Heart right ventricle (tissue), 16 donors: Measurements from ENCODE around the gene PEX13. TPM values are rescaled to one million over a fixed set of nuclear protein-coding genes. Genes with fewer than 3 reads are reported as not detected.

Experiments
- ATAC-seq, 8 donors: fragments of 200-7000 bp; cut with Tn5 transposase; one replicate each; pipeline ENCODE4 v1.9.1; 2020; ENCODE audit warnings: mild to moderate bottlenecking in 8 of 8, moderate library complexity in 8 of 8, moderate number of reproducible peaks in 1 of 8
- DNase-seq, 2 donors: peaks; one replicate each; pipeline ENCODE4 v3.0.0-alpha.2; 2020
- H3K27ac ChIP-seq, 10 donors: fragments of 200-600 bp; sonication (generic) in 2 of 10; one replicate each; pipeline versions ENCODE4 v1.5.0 to v1.8.0; 2020 to 2022; ENCODE audit warnings: mild to moderate bottlenecking in 3 of 10
- H3K27me3 ChIP-seq, 7 donors: fragments of 200-600 bp; one replicate each; pipeline ENCODE4 v1.8.0; 2021 to 2022; ENCODE audit warnings: mild to moderate bottlenecking in 2 of 7
- H3K36me3 ChIP-seq, 9 donors: fragments of 200-600 bp; sonication (generic) in 1 of 9; one replicate each; pipeline versions ENCODE4 v1.5.0 to v1.8.0; 2020 to 2022; ENCODE audit warnings: mild to moderate bottlenecking in 2 of 9
- H3K4me1 ChIP-seq, 9 donors: fragments of 200-600 bp; sonication (generic) in 1 of 9; one replicate each; pipeline versions ENCODE4 v1.5.0 to v1.8.0; 2020 to 2022; ENCODE audit warnings: mild to moderate bottlenecking in 4 of 9
- H3K4me3 ChIP-seq, 10 donors: fragments of 200-600 bp; sonication (generic) in 2 of 10; one replicate each; pipeline versions ENCODE4 v1.5.0 to v1.8.0; 2020 to 2022; ENCODE audit warnings: mild to moderate bottlenecking in 7 of 10, moderate library complexity in 2 of 10
- H3K9me3 ChIP-seq, 11 donors: fragments of 200-600 bp in 10 of 11; sonication (generic) in 2 of 11; one replicate each; pipeline versions ENCODE4 v1.5.0 to v1.8.0; 2013 to 2022; ENCODE audit warnings: mild to moderate bottlenecking in 2 of 11, control low read depth in 1 of 11, moderate library complexity in 1 of 11
- WGBS, 2 donors: extraction: QIAGEN DNeasy Blood & Tissue Kit; methylation state at CpG; one replicate each; pipeline ENCODE4 v1.1.7; 2013; ENCODE audit warnings: inconsistent platforms in 1 of 2; 5-methylcytosine and 5-hydroxymethylcytosine counted together
- intact Hi-C, 10 donors: fragments of 100-400 bp; cut with DNase I; formaldehyde crosslinking; loops; one replicate each; pipeline versions ENCODE4 v1.11.1 to v1.14.2; 2022
- long read RNA-seq, 3 donors: library from polyadenylated mRNA; unstranded; transcript quantifications; one replicate each; pipeline ENCODE4 v2.0.0, GENCODE V29; 2020 to 2021
- polyA plus RNA-seq, 2 donors: library from polyadenylated mRNA; stranded (reverse); fragments of 200-250 nt; gene quantifications; one replicate each; pipeline ENCODE4 v1.2.3, GENCODE V29; 2013
- total RNA-seq, 10 donors: library from RNA; stranded (reverse); fragmentation: NEBNext Ultra II Directional in 3 of 10; extraction: Animal tissue kit (Norgen Biotek cat#: 25700) in 3 of 10; gene quantifications; one replicate each; pipeline versions ENCODE4 v1.2.1 to v1.2.4, GENCODE V29; 2021 to 2023
- TF ChIP-seq, protein P1 (sequence below), 9 donors: fragments of 200-600 bp; sonication (generic) in 2 of 9; IDR thresholded peaks; one replicate each; pipeline versions ENCODE4 v1.5.0 to v1.8.0; 2021 to 2022; ENCODE audit warnings: antibody characterized with exemption in 9 of 9, mild to moderate bottlenecking in 5 of 9, moderate library complexity in 1 of 9
- donor health status: Arrhythmogenic right ventricular cardiomyopathy.
- donor health status: ischemic (EF 13 %, LVEDD 7.1; RV severe dilation, severe dysfunction).
- donor health status: healthy with polysubstance abuse.
- donor health status: DM: no; HTN: yes; CAD: no.
- donor health status: DM: no; HTN: no; CAD: no.
- donor health status: ischemic (EF 25% LVEDD 6.9; RV normal size, moderate dysfunction).
- donor health status: ischemic (EF 25% LVEDD 5.7; RV mildly dilated, moderate dysfunction).
- donor health status: healthy.
- donor health status: DM: yes; HTN: yes; CAD: no.
- donor health status: Ischemic cardiomyopathy.
- donor health status: ischemic (EF 35%, LVEDD 5.7; RV mildly dilated, moderate dysfunction).
- donor health status: nonischemic (EF 11% LVEDD 7.7; RV severe dilation, severe dysfunction).
- donor health status: DM: yes; HTN: yes; CAD: no.
- donor health status: PGD.
- donor health status: ischemic (EF 29% LVEDD 5.4; RV normal size, mild dysfunction).
- donor health status: nonischemic (EF 23%, LVEDD 6.1; RV moderate dilation, normal function).

Gene PEX13, protein sequence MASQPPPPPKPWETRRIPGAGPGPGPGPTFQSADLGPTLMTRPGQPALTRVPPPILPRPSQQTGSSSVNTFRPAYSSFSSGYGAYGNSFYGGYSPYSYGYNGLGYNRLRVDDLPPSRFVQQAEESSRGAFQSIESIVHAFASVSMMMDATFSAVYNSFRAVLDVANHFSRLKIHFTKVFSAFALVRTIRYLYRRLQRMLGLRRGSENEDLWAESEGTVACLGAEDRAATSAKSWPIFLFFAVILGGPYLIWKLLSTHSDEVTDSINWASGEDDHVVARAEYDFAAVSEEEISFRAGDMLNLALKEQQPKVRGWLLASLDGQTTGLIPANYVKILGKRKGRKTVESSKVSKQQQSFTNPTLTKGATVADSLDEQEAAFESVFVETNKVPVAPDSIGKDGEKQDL
- total RNA-seq (10 to 100 TPM; 21.9 to 27.8 (median 24.5) TPM), polyA plus RNA-seq (10 to 100 TPM; 11.9 to 12.4 TPM)
- long read RNA-seq, donor 1, full-length matches to known transcripts, result 6 of 9 reads
- long read RNA-seq, donor 1, partial matches to known transcripts, result 2 of 9 reads
- long read RNA-seq, donor 1, other reads (novel, unspliced or antisense), result 1 of 9 reads
- long read RNA-seq, donor 2, full-length matches to known transcripts, result 13 of 15 reads
- long read RNA-seq, donor 2, partial matches to known transcripts, result 1 of 15 reads
- long read RNA-seq, donor 2, other reads (novel, unspliced or antisense), result 1 of 15 reads
- long read RNA-seq, donor 3, full-length matches to known transcripts, result 25 of 31 reads
- long read RNA-seq, donor 3, partial matches to known transcripts, result 1 of 31 reads
- long read RNA-seq, donor 3, other reads (novel, unspliced or antisense), result 5 of 31 reads

DNA sequence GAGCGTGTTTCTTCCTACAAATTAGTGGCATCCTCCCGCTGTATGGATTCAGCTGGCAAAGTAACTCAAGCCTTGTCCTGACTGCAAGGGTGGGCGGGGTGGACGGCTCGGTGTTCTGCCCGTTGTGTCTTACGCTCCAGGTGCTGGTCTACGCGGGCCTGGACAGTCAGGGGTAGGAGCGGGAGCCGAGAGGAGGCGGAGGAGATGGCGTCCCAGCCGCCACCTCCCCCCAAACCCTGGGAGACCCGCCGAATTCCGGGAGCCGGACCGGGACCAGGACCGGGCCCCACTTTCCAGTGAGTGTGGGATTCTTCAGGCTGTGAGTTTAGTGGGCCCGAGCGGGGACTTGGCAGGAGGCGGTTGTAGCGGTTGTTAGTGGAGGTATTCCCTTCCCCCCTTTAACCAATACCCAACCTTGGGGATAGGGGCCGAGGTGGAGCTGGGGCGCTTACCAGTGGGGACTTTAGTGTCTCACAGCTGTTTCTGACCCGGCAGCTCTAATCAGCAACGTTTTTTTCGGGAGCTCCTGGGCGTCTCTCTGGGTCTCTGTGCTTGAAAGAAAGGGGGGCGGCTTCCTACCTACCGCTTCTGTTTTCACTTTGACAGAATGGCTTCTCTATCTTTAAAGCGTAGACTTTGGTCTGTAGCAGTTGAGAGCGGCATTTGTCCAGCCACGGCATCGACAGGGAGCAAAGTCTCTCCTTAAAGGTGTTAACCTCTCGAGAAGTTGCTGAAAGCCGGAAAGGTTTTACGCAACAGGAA, at the start of gene PEX13, which contains the start of gene PUS10:
Gene PEX13 (plus strand): TSS at position 165 of the 762 bp plus-strand sequence. CDS start 40 bp downstream, at position 205.
Gene PUS10 (minus strand): TSS at position 700 of the 762 bp plus-strand sequence. CDS start 6,365 bp downstream, outside the sequence.
- Histone ChIP-seq H3K9me3 (peaks cover 0 to 9% (median 4%) of the 10 kb centered on the region in 11 donors), H3K27ac (peak within 1 kb of the TSS; percentile 65 to 93 (median 92)), H3K4me3 (peak within 1 kb of the TSS; percentile 59 to 97 (median 91)), H3K36me3 (peaks cover 0 to 19% (median 3%) of the 10 kb centered on the region in 9 donors), H3K4me1 (peaks cover 0 to 45% (median 29%) of the 10 kb centered on the region in 9 donors), H3K27me3 (no peaks in the 10 kb centered on the region)
- intact Hi-C loops, result loop anchor here in 4 of 10 donors (2.0 to 5.0 kb wide), 2 partner anchors 50 to 137 kb away; partner anchors contain the start of genes SANBR (in 3 of the 4) and REL (in 1 of the 4)
- peak; percentile 96 to 99 (median 97) for ATAC-seq
- 0 to 1% methylated on average over 39 of the region's 39 CpGs for WGBS, 2 donors
- DNase-seq, result peak; percentile 66 to 79
- TF ChIP-seq, protein P1, sequence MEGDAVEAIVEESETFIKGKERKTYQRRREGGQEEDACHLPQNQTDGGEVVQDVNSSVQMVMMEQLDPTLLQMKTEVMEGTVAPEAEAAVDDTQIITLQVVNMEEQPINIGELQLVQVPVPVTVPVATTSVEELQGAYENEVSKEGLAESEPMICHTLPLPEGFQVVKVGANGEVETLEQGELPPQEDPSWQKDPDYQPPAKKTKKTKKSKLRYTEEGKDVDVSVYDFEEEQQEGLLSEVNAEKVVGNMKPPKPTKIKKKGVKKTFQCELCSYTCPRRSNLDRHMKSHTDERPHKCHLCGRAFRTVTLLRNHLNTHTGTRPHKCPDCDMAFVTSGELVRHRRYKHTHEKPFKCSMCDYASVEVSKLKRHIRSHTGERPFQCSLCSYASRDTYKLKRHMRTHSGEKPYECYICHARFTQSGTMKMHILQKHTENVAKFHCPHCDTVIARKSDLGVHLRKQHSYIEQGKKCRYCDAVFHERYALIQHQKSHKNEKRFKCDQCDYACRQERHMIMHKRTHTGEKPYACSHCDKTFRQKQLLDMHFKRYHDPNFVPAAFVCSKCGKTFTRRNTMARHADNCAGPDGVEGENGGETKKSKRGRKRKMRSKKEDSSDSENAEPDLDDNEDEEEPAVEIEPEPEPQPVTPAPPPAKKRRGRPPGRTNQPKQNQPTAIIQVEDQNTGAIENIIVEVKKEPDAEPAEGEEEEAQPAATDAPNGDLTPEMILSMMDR (IDR thresholded peaks at IDR 0.05), result no peak

DNA sequence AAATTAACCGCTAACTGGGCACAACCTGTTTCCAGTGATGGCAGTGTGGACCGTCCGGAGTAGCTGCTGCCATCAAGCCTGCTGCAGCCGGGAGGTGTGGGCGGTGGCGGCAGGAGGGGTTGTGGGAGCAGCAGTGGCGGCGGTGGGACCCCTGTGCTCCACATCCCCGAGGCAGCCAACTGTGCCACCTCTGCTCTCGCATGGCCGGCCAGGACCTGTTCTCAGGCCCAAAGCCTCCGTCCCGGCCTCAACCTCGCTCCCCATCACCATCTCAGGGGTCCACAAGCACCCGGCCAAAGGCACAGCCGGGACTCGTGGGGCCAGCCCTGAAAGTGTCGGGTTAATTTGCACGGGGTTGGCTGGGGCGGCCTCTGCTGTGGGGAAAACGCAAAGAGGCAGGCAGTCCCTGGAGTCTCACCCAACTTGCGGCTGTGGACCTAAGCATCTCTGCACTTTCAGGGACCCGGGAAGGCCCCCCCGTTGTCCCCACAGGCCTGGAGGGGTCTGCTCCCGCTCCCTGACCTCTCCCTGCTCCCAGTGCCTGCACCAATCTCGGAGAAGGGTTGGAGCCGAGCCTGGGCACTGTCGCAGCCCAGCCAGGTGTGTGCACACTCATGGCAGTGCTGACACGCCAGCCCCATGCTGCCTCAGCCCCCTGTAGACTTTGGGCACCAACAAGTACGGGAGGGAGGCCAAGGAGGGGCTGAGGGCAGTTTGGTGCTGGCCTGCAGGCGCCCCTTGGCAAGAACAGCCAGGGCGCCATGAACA, 44.4 kb upstream of the PEX13 start:
- H3K9me3 ChIP-seq, result no peaks in the 10 kb centered on the region
- peaks cover 0 to 6% (median 0%) of the 10 kb centered on the region in 9 donors for H3K4me1 ChIP-seq
- intact Hi-C loops, result no loop called here
- H3K4me3 ChIP-seq, result no peak overlapping the region
- no peaks in the 10 kb centered on the region for H3K36me3 ChIP-seq
- DNase-seq (no peak), ATAC-seq (peak in 1 of 8 donors; percentile 13)
- no peaks in the 10 kb centered on the region for H3K27me3 ChIP-seq
- TF ChIP-seq, protein P1 (IDR thresholded peaks at IDR 0.05), result no peak
- 93 to 95% methylated on average over 32 of the region's 32 CpGs for WGBS, 2 donors
- no peak overlapping the region for H3K27ac ChIP-seq

DNA sequence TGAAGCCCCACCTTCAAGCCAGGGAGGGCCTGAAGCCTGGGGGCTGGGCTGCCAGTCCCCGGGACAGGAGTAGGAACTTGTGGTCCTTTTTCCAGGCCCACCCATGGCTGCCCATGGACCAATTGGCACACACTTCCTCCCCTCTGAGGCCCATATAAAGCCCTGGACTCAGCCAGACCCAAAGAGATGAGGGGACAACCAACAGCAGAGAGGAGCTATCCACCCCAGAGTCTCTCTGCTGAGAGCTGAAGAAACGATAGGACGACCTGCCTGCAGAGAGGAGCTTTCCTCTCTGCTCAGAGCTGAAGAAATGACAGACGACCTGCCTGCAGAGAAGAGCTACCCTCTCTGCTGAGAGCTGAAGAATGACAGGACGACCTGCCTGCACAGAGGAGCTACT, 43.8 kb upstream of the PEX13 start:
- Histone ChIP-seq H3K4me1 (peaks cover 0 to 6% (median 0%) of the 10 kb centered on the region in 9 donors), H3K9me3 (no peaks in the 10 kb centered on the region), H3K27me3 (no peaks in the 10 kb centered on the region), H3K36me3 (no peaks in the 10 kb centered on the region), H3K4me3 (no peak overlapping the region), H3K27ac (no peak overlapping the region)
- 70 to 80% methylated on average over 5 of the region's 5 CpGs for WGBS, 2 donors
- TF ChIP-seq, protein P1 (IDR thresholded peaks at IDR 0.05), result no peak
- ATAC-seq, result no peak
- intact Hi-C loops, result no loop called here
- DNase-seq, result no peak
